GM19099 (cell line): Measurements from ENCODE around the gene NIPBL.

Experiments used
- POLR2A ChIP-seq: IDR thresholded peaks from 3 replicates; pipeline ENCODE4 v1.6.1; 2011; ENCODE audit warnings: low read depth; ENCODE audit not compliant: insufficient read length; ENCODE audit errors: extremely low read depth

Gene NIPBL

DNA sequence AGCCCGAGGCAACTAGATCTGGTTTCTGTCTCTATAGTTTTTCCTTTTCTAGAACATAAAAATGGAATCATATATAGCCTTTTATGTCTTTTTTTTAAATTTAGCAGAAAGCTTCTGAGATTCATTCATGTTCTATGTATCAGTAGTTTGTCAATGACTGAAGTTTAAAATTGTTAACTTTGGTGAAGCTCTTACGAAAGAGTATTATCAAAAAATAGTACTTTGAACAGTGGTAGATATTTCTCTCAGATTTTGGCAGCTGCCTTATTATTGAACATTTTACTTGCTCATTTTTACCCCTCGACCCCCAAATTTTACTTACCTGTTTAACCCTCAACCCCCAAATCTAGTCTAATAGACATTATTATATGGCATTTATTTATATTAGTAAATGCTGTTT lies 10.2 kb downstream of the NIPBL start:
- TF ChIP-seq POLR2A = no peak

GRCh38 chr5:36887532-36887931 lies 11.0 kb downstream of the NIPBL start:
- TF ChIP-seq POLR2A = no peak

DNA sequence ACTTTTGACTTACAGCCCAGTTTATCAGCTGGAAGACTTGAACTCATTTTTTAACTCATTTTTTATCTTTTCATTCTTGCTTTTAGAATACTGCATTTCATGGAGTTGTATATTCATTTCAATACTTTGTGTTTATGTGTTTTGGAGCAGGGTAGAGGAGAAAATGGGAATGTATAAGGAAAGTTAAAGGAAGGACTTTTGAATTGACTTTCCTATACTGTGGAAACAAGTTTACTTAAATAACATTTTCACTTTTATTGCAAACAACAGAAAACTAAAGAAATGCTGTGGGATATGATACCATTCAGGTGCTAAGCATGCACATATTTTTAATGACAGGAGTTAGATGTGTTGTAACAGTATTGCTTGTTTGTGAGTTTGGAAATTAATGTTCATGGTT lies 11.7 kb downstream of the NIPBL start:
- no peak for TF ChIP-seq POLR2A

DNA sequence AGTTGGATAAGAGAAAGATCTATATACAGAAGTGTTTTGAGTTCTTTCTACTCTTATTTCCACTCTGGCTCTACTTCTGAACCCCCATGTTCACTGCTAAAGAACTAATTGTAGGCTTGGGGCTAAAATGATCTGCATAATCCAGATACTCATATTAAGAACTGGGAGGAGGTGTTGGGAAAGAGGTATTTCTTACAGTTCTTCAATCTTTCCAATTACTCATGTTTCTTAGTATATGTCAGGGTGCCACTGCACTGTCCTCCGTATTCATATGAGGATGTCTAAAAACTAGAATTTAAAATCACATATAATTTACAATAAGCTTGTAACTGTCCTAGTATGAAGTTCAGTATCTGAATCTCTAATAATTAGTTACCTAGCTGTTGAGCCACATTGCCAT lies 12.7 kb downstream of the NIPBL start:
- TF ChIP-seq POLR2A = no peak

DNA sequence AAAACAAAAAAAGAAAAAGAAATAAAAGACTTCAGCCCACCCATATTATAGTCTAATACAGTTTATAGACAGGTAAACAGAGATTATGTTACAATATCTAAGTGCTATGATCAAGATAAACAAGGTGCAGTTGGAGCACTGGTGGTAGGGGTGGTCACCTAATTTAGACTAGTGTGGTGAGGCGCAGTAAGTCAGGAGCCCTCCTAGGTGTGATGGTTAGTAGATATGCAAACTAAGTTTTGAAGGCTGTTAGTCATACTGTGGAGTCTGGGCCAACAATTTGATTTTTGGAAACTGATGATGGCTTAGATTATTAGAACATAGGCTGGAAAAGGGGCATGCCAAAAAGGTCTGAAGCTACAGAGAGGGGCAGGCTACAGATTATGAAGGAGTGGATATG lies 14.7 kb downstream of the NIPBL start:
- no peak for TF ChIP-seq POLR2A

DNA sequence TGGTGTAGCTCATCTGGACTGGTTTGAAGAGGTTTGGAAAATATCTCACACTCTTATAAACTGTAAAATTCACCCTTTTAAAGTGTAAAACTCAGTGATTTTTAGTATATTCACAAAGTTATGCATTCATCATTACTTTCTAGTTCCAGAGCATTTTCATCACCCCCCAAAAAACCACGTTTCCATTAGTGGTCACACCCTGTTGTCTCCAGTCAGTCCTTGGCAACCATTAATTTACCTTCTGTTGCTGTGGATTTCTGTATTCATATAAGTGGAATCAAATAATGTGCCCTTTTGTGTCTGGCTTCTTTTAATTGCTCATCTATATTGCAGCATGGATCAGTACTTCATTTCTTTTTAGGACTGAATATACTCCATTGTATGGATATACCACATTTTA lies 18.4 kb downstream of the NIPBL start:
- no peak for TF ChIP-seq POLR2A

DNA sequence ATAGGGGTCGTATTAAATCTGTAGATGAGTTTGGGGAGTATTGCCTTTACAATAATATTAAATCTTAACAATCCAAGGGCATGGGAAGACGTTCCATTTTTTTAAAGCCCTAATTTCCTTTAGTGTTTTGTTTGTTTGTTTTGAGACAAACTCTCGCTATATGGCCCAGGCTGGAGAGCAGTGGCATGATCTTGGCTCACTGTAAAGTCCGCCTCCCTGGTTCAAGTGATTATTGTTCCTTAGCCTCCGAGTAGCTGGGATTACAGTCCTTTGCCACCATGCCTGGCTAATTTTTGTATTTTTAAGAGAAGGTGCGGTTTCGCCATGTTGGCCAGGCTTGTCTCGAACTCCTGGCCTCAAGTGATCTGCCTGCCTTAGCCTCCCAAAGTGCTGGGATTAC lies 19.9 kb downstream of the NIPBL start:
- TF ChIP-seq POLR2A = no peak

GRCh38 chr5:36897616-36898015 lies 21.0 kb downstream of the NIPBL start:
- TF ChIP-seq POLR2A = no peak

- no peak for TF ChIP-seq POLR2A
Observed at GRCh38 chr5:36899860-36900259, 23.3 kb downstream of the NIPBL start.

GRCh38 chr5:36900283-36900682 lies 23.7 kb downstream of the NIPBL start:
- no peak for TF ChIP-seq POLR2A

GRCh38 chr5:36901856-36902255 lies 25.3 kb downstream of the NIPBL start:
- TF ChIP-seq POLR2A = no peak

DNA sequence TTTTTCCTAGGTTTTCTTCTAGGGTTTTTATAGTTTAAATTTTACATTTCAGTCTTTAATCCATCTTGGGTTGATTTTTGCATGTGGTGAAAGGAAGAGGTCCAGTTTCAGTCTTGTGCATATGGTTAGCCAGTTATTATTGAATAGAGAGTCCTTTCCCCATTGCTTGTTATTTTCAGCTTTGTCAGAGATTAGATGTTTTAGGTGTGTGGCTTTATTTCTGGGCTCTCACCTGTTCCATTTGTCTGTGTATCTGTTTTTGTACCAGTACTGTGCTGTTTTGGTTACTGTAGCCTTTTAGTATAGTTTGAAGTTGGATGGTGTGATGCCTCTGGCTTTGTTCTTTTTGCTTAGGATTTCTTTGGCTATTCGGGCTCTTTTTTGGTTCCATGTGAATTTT lies 25.8 kb downstream of the NIPBL start:
- no peak for TF ChIP-seq POLR2A

- no peak for TF ChIP-seq POLR2A
Observed at GRCh38 chr5:36904677-36905076, 28.1 kb downstream of the NIPBL start.

- TF ChIP-seq POLR2A = no peak
Observed at GRCh38 chr5:36908544-36909260, 32.1 kb downstream of the NIPBL start.

GRCh38 chr5:36915653-36916052 lies 39.1 kb downstream of the NIPBL start:
- no peak for TF ChIP-seq POLR2A

DNA sequence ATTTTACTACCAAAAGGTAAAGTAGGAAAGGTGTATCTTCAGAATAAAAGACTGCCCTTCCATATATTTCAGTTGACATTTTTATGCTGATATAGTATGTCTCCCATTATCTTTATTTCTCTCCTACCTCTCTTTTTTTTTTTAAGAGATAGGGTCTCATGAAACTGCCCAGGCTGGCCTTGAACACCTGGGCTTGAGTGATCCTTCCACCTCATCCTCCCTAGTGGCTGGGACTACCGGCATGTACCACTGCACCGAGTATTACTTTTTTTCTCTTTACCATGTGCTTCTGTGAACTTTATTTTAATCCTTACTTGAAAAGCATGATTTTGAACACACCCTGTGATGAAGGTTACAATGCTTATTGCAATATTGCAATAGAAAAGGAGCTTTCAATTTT lies 42.7 kb downstream of the NIPBL start:
- TF ChIP-seq POLR2A = no peak

DNA sequence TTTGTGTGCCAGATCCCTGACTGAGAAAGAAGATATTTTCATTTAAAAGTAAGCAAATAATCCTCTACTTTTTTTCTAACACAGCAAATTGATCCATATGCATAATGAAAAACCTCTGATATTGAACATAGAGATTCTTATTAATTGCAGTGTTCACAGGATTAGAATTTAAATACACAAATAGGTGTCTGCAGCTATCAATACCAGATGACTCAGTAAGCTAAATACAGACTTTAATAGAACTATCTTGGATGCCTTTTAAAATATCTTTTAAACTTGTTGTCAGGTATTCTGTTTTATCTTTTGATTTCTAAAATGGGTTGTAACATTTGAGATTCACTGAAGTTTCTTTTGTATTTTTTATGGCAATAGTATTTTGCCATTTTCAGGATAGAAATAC lies 43.1 kb downstream of the NIPBL start:
- no peak for TF ChIP-seq POLR2A

DNA sequence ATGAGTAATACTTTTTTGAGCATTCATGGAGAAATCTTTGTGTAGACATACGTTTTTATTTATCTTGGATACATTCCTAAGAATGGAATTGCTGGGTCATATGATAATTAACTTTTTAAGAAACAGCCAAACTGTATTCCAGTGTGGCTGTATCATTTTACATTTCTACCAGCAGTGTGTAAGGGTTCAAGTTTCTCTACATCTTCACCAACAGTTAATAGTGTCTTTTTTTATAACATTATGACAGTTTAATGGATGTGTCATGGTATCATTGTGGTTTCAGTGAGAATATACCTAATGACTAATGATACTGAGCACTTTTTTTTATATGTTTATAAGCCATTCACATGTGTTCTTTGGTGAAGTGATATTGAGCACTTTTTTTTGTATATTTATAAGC lies 52.4 kb downstream of the NIPBL start:
- no peak for TF ChIP-seq POLR2A

DNA sequence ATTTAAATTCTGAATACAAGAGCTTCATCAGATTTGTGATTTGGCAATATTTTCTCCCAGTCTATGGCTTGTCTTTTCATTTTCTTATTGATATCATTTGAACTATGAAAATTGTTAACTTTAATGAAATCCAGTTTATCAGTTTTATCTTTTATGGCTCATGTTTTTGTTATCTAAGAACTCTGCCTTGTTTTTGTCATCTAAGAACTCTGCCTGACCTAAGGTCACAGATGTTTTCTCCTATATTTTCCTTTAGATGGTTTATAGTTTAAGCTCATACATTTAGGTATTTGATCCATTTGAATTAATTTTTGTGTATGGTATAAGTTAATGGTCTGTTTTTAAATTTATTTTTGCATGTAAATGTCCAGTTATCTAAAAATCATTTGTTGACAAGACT lies 52.9 kb downstream of the NIPBL start:
- no peak for TF ChIP-seq POLR2A
